ENCODE measurements around the gene GRID1. TPM values are rescaled to one million over a fixed set of nuclear protein-coding genes. Genes with fewer than 3 reads are reported as not detected.

GRID1 gene
- total RNA-seq, 1 donor from 2014 or later: 7.1 TPM

- H3K27ac ChIP-seq: no peak overlapping the region
- H3K27me3 ChIP-seq: no peaks in the 10 kb centered on the region
- peak in 1 of 2 donors; percentile 18 for DNase-seq (ENCODE audit: extremely low spot score in 2 of 2)
- intact Hi-C loops (cut with DNase I): no loop called here
- H3K4me3 ChIP-seq: no peak overlapping the region
- H3K4me1 ChIP-seq: no peaks in the 10 kb centered on the region
- no peaks in the 10 kb centered on the region for H3K36me3 ChIP-seq
- TF ChIP-seq POLR2A (IDR thresholded peaks at IDR 0.05): no peak
- no peaks in the 10 kb centered on the region for H3K9me3 ChIP-seq
Measured at GRCh38 chr10:85658518-85658917, 708.1 kb downstream of the GRID1 start.

GRCh38 chr10:85657476-85658113, 709.0 kb downstream of the GRID1 start:
- no peak overlapping the region for H3K4me3 ChIP-seq
- no peak for DNase-seq (ENCODE audit: extremely low spot score in 2 of 2)
- H3K4me1 ChIP-seq: no peaks in the 10 kb centered on the region
- H3K27ac ChIP-seq: no peak overlapping the region
- TF ChIP-seq POLR2AphosphoS5 (IDR thresholded peaks at IDR 0.05; ENCODE audit: insufficient read depth in 1 of 2, low read depth in 1 of 2) (no peak), CTCF (IDR thresholded peaks at IDR 0.05) (no peak), POLR2A (IDR thresholded peaks at IDR 0.05) (no peak)
- no peaks in the 10 kb centered on the region for H3K27me3 ChIP-seq
- H3K9me3 ChIP-seq: no peaks in the 10 kb centered on the region
- intact Hi-C loops (cut with DNase I): no loop called here
- H3K36me3 ChIP-seq: no peaks in the 10 kb centered on the region

GRCh38 chr10:85655411-85655810, 711.2 kb downstream of the GRID1 start:
- Histone ChIP-seq H3K36me3 (no peaks in the 10 kb centered on the region), H3K4me1 (no peaks in the 10 kb centered on the region), H3K27me3 (no peaks in the 10 kb centered on the region), H3K4me3 (no peak overlapping the region), H3K27ac (no peak overlapping the region), H3K9me3 (no peaks in the 10 kb centered on the region)
- intact Hi-C loops (cut with DNase I): no loop called here
- no peak for TF ChIP-seq POLR2AphosphoS5 (IDR thresholded peaks at IDR 0.05; ENCODE audit: insufficient read depth in 1 of 2, low read depth in 1 of 2)
- TF ChIP-seq CTCF (IDR thresholded peaks at IDR 0.05): no peak
- TF ChIP-seq POLR2A (IDR thresholded peaks at IDR 0.05): no peak
- no peak for DNase-seq (ENCODE audit: extremely low spot score in 2 of 2)

GRCh38 chr10:85651497-85651882, 715.1 kb downstream of the GRID1 start:
- Histone ChIP-seq H3K4me3 (no peak overlapping the region), H3K36me3 (no peaks in the 10 kb centered on the region), H3K9me3 (no peaks in the 10 kb centered on the region), H3K4me1 (no peaks in the 10 kb centered on the region), H3K27ac (no peak overlapping the region), H3K27me3 (no peaks in the 10 kb centered on the region)
- intact Hi-C loops (cut with DNase I): no loop called here
- TF ChIP-seq POLR2AphosphoS5 (IDR thresholded peaks at IDR 0.05; ENCODE audit: insufficient read depth in 1 of 2, low read depth in 1 of 2) (no peak), CTCF (IDR thresholded peaks at IDR 0.05) (no peak), POLR2A (IDR thresholded peaks at IDR 0.05) (no peak)
- no peak for DNase-seq (ENCODE audit: extremely low spot score in 2 of 2)

- H3K27ac ChIP-seq: no peak overlapping the region
- H3K9me3 ChIP-seq: no peaks in the 10 kb centered on the region
- no peak for TF ChIP-seq CTCF (IDR thresholded peaks at IDR 0.05)
- no peak for TF ChIP-seq POLR2A (IDR thresholded peaks at IDR 0.05)
- no peak for TF ChIP-seq POLR2AphosphoS5 (IDR thresholded peaks at IDR 0.05; ENCODE audit: insufficient read depth in 1 of 2, low read depth in 1 of 2)
- intact Hi-C loops (cut with DNase I): no loop called here
- no peak for DNase-seq (ENCODE audit: extremely low spot score in 2 of 2)
- no peaks in the 10 kb centered on the region for H3K27me3 ChIP-seq
- H3K4me1 ChIP-seq: no peaks in the 10 kb centered on the region
- no peaks in the 10 kb centered on the region for H3K36me3 ChIP-seq
- H3K4me3 ChIP-seq: no peak overlapping the region
Measured at GRCh38 chr10:85650791-85651496, 715.7 kb downstream of the GRID1 start.
